Islet precursor cell (in vitro differentiated cells): ENCODE results near the gene NXPH3.
A peak's percentile ranks its signal among the peaks of the same experiment; 100 is the strongest.

Experiments used
- DNase-seq: peaks from one replicate; pipeline ENCODE4 v3.0.0-alpha.2; 2018

The NXPH3 gene

GRCh38 chr17:49576088-49576916, 631 bp downstream of the NXPH3 start:
- DNase-seq = peak; percentile 92

- DNase-seq = no peak
Measured at GRCh38 chr17:49576917-49577649, 1.4 kb downstream of the NXPH3 start.

GRCh38 chr17:49577650-49577934, 1.9 kb downstream of the NXPH3 start:
- no peak for DNase-seq

- no peak for DNase-seq
Measured at GRCh38 chr17:49577963-49578362, 2.3 kb downstream of the NXPH3 start.

- no peak for DNase-seq
Measured at GRCh38 chr17:49578414-49578813, 2.7 kb downstream of the NXPH3 start.

GRCh38 chr17:49578952-49579500, 3.4 kb downstream of the NXPH3 start:
- DNase-seq = no peak

GRCh38 chr17:49579522-49579921, 3.9 kb downstream of the NXPH3 start:
- no peak for DNase-seq

- no peak for DNase-seq
Measured at GRCh38 chr17:49580055-49580721, 4.5 kb downstream of the NXPH3 start.

GRCh38 chr17:49580981-49581647, 5.4 kb downstream of the NXPH3 start:
- no peak for DNase-seq

GRCh38 chr17:49581648-49581998, 6.0 kb downstream of the NXPH3 start:
- no peak for DNase-seq

GRCh38 chr17:49582055-49582722, 6.5 kb downstream of the NXPH3 start:
- DNase-seq = no peak

GRCh38 chr17:49582789-49583188, 7.1 kb downstream of the NXPH3 start:
- DNase-seq = no peak

- no peak for DNase-seq
Measured at GRCh38 chr17:49583226-49583625, 7.6 kb downstream of the NXPH3 start.

- DNase-seq = no peak
Measured at GRCh38 chr17:49583889-49584288, 8.2 kb downstream of the NXPH3 start.

GRCh38 chr17:49585422-49586027, 9.9 kb downstream of the NXPH3 start:
- peak; percentile 95 for DNase-seq

GRCh38 chr17:49587366-49588073, 11.8 kb downstream of the NXPH3 start:
- no peak for DNase-seq

GRCh38 chr17:49588312-49588711, 12.6 kb downstream of the NXPH3 start:
- DNase-seq = peak; percentile 49

GRCh38 chr17:49588726-49589576, 13.3 kb downstream of the NXPH3 start:
- DNase-seq = peak; percentile 36

GRCh38 chr17:49589577-49589927, 13.9 kb downstream of the NXPH3 start:
- no peak for DNase-seq

GRCh38 chr17:49590874-49591273, 15.2 kb downstream of the NXPH3 start:
- DNase-seq = peak; percentile 43

GRCh38 chr17:49592263-49592662, 16.6 kb downstream of the NXPH3 start:
- DNase-seq = peak; percentile 53
